ACC112 (cell line): ENCODE data around the gene G3BP1.

Experiments used
- H2AFZ ChIP-seq: fragments of 200-600 bp; sonication (generic); one replicate; pipeline ENCODE4 v1.6.0; 2017; ENCODE audit warnings: antibody characterized with exemption, low read length; ENCODE audit not compliant: unreplicated experiment
- H3K27ac ChIP-seq: fragments of 200-600 bp; sonication (generic); 2 replicates; pipeline ENCODE4 v1.5.1; 2014; ENCODE audit warnings: low read depth, mild to moderate bottlenecking, antibody characterized with exemption, low read length, moderate library complexity
- H3K27me3 ChIP-seq: fragments of 200-600 bp; sonication (generic); 2 replicates; pipeline ENCODE4 v1.6.1; 2014; ENCODE audit warnings: mild to moderate bottlenecking, antibody characterized with exemption, low read length, moderate library complexity, mixed read lengths; ENCODE audit not compliant: insufficient read depth
- H3K36me3 ChIP-seq: fragments of 200-600 bp; sonication (generic); 2 replicates; pipeline ENCODE4 v1.6.1; 2016; ENCODE audit warnings: mild to moderate bottlenecking, antibody characterized with exemption, low read length, moderate library complexity, mixed read lengths; ENCODE audit not compliant: insufficient read depth
- H3K4me1 ChIP-seq: fragments of 200-600 bp; sonication (generic); one replicate; pipeline ENCODE4 v1.6.1; 2016; ENCODE audit warnings: low read length, mixed read lengths; ENCODE audit not compliant: insufficient read depth, unreplicated experiment, control insufficient read depth
- H3K4me3 ChIP-seq: fragments of 200-600 bp; sonication (generic); 2 replicates; pipeline ENCODE4 v1.5.1; 2014; ENCODE audit warnings: mild to moderate bottlenecking, low read depth, low read length
- H3K79me2 ChIP-seq: fragments of 200-600 bp; sonication (generic); one replicate; pipeline ENCODE4 v1.6.0; 2016; ENCODE audit warnings: low read length; ENCODE audit not compliant: control insufficient read depth, unreplicated experiment, insufficient read depth

The G3BP1 gene

GRCh38 chr5:151739395-151739794 is 32.4 kb upstream of the G3BP1 start:
- no peaks in the 10 kb centered on the region for H3K27me3 ChIP-seq
- H3K79me2 ChIP-seq: peaks cover 3% of the 10 kb centered on the region
- H3K4me1 ChIP-seq: peaks cover 61% of the 10 kb centered on the region
- H2AFZ ChIP-seq: no peak overlapping the region
- H3K27ac ChIP-seq: peak overlapping the region; percentile 91
- peak overlapping the region; percentile 18; the same call in 1 of the 2 replicates for H3K4me3 ChIP-seq
- H3K36me3 ChIP-seq: no peaks in the 10 kb centered on the region

GRCh38 chr5:151739939-151740335 is 31.8 kb upstream of the G3BP1 start:
- Histone ChIP-seq H3K27ac (peak overlapping the region; percentile 91), H3K79me2 (peaks cover 3% of the 10 kb centered on the region), H3K4me3 (peak overlapping the region; percentile 18), H2AFZ (no peak overlapping the region), H3K4me1 (peaks cover 66% of the 10 kb centered on the region), H3K27me3 (no peaks in the 10 kb centered on the region), H3K36me3 (no peaks in the 10 kb centered on the region)

GRCh38 chr5:151740336-151740942 is 31.3 kb upstream of the G3BP1 start:
- Histone ChIP-seq H3K79me2 (peaks cover 3% of the 10 kb centered on the region), H3K36me3 (no peaks in the 10 kb centered on the region), H3K4me1 (peaks cover 70% of the 10 kb centered on the region), H3K27ac (peak overlapping the region; percentile 91), H3K27me3 (no peaks in the 10 kb centered on the region), H2AFZ (no peak overlapping the region), H3K4me3 (peak overlapping the region; percentile 36)

- Histone ChIP-seq H3K36me3 (no peaks in the 10 kb centered on the region), H3K27ac (peak overlapping the region; percentile 91), H3K4me3 (peak overlapping the region; percentile 36), H3K79me2 (peaks cover 3% of the 10 kb centered on the region), H3K27me3 (no peaks in the 10 kb centered on the region), H3K4me1 (peaks cover 75% of the 10 kb centered on the region), H2AFZ (peak overlapping the region; percentile 49)
Measured at GRCh38 chr5:151740958-151741373, 30.8 kb upstream of the G3BP1 start.

- H3K4me1 ChIP-seq: peaks cover 82% of the 10 kb centered on the region
- H3K79me2 ChIP-seq: peaks cover 3% of the 10 kb centered on the region
- no peaks in the 10 kb centered on the region for H3K27me3 ChIP-seq
- peak overlapping the region; percentile 91 for H3K27ac ChIP-seq
- no peak overlapping the region for H2AFZ ChIP-seq
- no peaks in the 10 kb centered on the region for H3K36me3 ChIP-seq
- H3K4me3 ChIP-seq: no peak overlapping the region
Measured at GRCh38 chr5:151741678-151742423, 29.9 kb upstream of the G3BP1 start.

GRCh38 chr5:151742870-151743294 is 28.9 kb upstream of the G3BP1 start:
- Histone ChIP-seq H3K36me3 (no peaks in the 10 kb centered on the region), H3K27me3 (no peaks in the 10 kb centered on the region), H2AFZ (no peak overlapping the region), H3K4me1 (peaks cover 80% of the 10 kb centered on the region), H3K27ac (peak overlapping the region; percentile 91), H3K79me2 (peaks cover 6% of the 10 kb centered on the region), H3K4me3 (no peak overlapping the region)

GRCh38 chr5:151743530-151743929 is 28.2 kb upstream of the G3BP1 start:
- peaks cover 11% of the 10 kb centered on the region for H3K79me2 ChIP-seq
- H2AFZ ChIP-seq: no peak overlapping the region
- H3K4me1 ChIP-seq: peaks cover 74% of the 10 kb centered on the region

GRCh38 chr5:151745071-151745705 is 26.6 kb upstream of the G3BP1 start:
- H3K36me3 ChIP-seq: no peaks in the 10 kb centered on the region
- peak overlapping the region; percentile 91 for H3K27ac ChIP-seq
- H3K4me3 ChIP-seq: peak overlapping the region; percentile 14
- H3K79me2 ChIP-seq: peaks cover 17% of the 10 kb centered on the region
- no peaks in the 10 kb centered on the region for H3K27me3 ChIP-seq
- H2AFZ ChIP-seq: no peak overlapping the region
- peaks cover 65% of the 10 kb centered on the region for H3K4me1 ChIP-seq

More at GRCh38 chr5:151743530-151743929, 28.2 kb upstream of the G3BP1 start:
- Histone ChIP-seq H3K36me3 (no peaks in the 10 kb centered on the region), H3K27me3 (no peaks in the 10 kb centered on the region), H3K4me3 (no peak overlapping the region), H3K27ac (peak overlapping the region; percentile 91)

- Histone ChIP-seq H2AFZ (no peak overlapping the region), H3K27me3 (no peaks in the 10 kb centered on the region), H3K27ac (peak overlapping the region; percentile 52), H3K36me3 (peaks cover 10% of the 10 kb centered on the region), H3K4me1 (peaks cover 27% of the 10 kb centered on the region), H3K79me2 (peaks cover 40% of the 10 kb centered on the region), H3K4me3 (no peak overlapping the region)
Measured at GRCh38 chr5:151750121-151750520, 21.6 kb upstream of the G3BP1 start.

- Histone ChIP-seq H3K4me3 (no peak overlapping the region), H3K36me3 (peaks cover 10% of the 10 kb centered on the region), H2AFZ (no peak overlapping the region), H3K27me3 (no peaks in the 10 kb centered on the region), H3K4me1 (peaks cover 19% of the 10 kb centered on the region), H3K27ac (no peak overlapping the region), H3K79me2 (peaks cover 47% of the 10 kb centered on the region)
Measured at GRCh38 chr5:151751091-151751490, 20.7 kb upstream of the G3BP1 start.
